Endometrial microvascular endothelial cells (primary cell): ENCODE results near the gene VMA21. TPM values are rescaled to one million over a fixed set of nuclear protein-coding genes. Genes with fewer than 3 reads are reported as not detected.

Experiments
- in situ Hi-C: cut with HindIII; loops from 2 replicates; pipeline ENCODE4 v1.10.0; 2017; ENCODE audit warnings: low sequenced_read_pairs, low pct_unique_long_range_greater_than_20kb; ENCODE audit errors: inconsistent ontology term
- total RNA-seq: library from RNA; depleted of rRNA; stranded (reverse); fragments of >200 nt; gene quantifications from one replicate; pipeline ENCODE4 v1.2.3, GENCODE V29; 2015; ENCODE audit errors: inconsistent ontology term

VMA21 gene
- 63.8 TPM for total RNA-seq

GRCh38 chrX:151396825-151397740 lies at the start of gene VMA21:
TSS of gene VMA21 (plus strand) at chrX:151397206. CDS start at chrX:151397309, 103 bp downstream.
- in situ Hi-C loops = no loop called here

DNA sequence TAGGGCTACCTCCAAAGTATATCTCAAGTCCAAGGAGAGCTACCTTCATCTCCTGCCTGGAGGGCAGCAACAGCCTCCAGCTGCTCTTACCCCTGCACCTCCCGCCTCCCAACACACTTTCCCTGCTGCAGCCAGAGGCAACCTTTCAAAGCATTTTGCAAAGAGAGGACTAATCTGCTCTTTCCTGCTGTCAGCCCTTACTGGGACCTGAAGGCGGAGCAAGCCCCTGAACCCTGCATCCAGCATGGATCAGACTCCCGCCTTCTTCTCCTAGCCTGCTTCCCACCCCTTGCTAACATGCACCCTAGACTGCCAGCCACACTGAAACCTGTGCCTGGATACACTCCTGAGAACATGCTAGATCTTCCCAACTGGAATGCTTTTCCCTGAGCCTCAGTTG lies 37.7 kb upstream of the VMA21 start:
- in situ Hi-C loops = no loop called here

GRCh38 chrX:151359931-151360871 lies 36.8 kb upstream of the VMA21 start:
- in situ Hi-C loops = no loop called here

- in situ Hi-C loops = no loop called here
These were observed 33.7 kb upstream of the VMA21 start for GRCh38 chrX:151363316-151363715.

GRCh38 chrX:151365579-151365978 lies 31.4 kb upstream of the VMA21 start:
- in situ Hi-C loops = no loop called here

GRCh38 chrX:151370906-151371305 lies 26.1 kb upstream of the VMA21 start:
- in situ Hi-C loops = no loop called here

DNA sequence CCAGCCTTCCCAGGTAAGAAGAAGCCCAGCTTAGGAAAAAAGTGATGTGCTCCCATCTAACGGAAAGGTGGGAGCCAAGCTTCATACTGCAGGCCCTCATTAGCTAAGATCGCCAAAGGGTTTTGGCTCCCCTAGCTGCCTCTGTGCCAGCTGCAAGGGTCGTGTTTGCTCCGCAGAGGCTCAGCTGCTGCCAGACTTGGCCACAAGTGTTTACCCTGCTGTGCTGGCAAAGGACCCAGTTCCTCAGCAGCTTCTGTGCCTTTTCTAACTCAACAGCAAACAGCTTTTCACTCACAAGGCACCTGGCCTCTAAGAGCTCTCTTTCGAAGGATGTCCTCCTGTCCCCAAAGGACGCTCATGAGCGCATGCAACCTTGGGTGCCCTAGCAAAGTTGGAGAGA lies 12.2 kb upstream of the VMA21 start:
- in situ Hi-C loops = no loop called here

- in situ Hi-C loops = no loop called here
These were observed 10.1 kb upstream of the VMA21 start for GRCh38 chrX:151386838-151387459.

GRCh38 chrX:151391722-151392121 lies 5.3 kb upstream of the VMA21 start:
- in situ Hi-C loops = no loop called here

DNA sequence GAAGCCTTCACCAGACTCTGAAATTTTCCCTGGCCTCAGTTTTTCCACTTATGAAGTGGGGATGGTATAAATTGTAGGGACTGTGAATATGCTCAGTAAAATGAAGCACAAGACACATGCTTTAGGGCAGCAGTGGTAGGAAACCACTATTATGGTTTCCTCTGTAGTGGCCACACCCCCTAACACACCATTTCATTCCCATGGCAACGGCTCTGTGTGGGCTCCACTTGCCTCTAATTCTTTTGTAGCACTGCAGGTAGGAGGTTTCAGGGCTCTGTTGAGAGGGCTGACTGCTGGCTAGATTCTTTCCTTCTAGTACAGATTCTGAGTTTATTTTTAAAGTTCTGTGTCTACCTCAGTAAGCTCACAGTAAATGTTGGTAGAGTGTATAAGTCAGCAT lies 3.5 kb upstream of the VMA21 start:
- in situ Hi-C loops = no loop called here

GRCh38 chrX:151396042-151396824 lies 773 bp upstream of the VMA21 start:
- in situ Hi-C loops = no loop called here

DNA sequence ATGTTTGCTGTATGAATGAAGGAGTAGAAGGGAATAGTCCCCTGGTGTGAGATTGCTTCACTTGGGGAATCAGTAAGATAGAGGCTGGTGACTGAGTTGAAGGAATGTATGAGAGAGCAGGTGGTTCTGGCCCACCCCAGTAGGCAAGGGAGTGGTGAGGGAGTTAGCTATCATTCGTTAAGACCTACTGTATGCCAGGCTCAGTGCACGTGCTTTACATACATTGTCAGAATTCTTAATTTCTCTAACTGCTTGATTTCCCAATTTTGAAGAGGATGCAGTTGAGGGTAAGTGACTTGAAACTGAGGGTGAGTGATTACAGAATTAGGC lies 700 bp downstream of the VMA21 start:
- in situ Hi-C loops = no loop called here

- in situ Hi-C loops = no loop called here
These were observed 1.3 kb downstream of the VMA21 start for GRCh38 chrX:151398346-151398745.

- in situ Hi-C loops = no loop called here
These were observed 5.8 kb downstream of the VMA21 start for GRCh38 chrX:151402719-151403390.

GRCh38 chrX:151416579-151416978 lies 19.6 kb downstream of the VMA21 start:
- in situ Hi-C loops = no loop called here

DNA sequence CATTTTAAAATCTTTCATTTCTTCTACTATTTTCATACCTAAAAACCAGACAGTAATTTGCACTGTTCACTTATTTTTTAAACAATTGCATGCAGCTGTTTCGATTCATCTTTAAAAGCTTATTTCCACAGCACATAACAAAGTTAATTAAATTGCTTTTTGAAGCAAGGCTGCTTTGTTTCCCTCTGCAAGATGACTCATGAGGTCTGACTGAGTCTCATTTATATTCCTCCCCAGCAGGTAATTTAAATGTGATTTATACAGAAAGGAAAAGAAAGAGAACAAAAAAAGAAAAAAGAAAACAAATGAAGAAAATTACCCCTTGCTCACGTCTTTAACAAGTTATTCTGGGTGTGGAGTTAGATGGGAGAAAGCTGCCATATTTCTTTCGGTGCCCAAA lies 22.8 kb downstream of the VMA21 start:
- in situ Hi-C loops = no loop called here

DNA sequence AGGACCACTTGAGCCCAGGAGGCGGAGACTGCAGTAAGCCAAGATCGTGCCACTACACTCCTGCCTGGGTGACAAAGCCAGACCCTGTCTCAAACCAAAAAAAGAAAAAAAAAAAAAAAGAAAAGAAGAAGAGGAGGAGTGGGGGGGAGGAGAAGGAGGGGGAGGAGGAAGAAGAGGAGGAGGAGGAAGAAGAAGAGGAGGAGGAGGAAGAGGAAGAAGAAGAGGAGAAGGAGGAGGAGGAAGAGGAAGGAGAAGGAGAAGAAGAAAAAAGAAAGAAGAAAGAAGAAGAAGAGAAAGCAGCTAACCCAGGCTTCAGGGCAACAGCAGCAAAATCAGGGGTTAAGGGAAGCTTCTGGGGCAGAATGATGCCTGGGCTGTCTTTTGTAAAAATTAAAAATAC lies 27.5 kb downstream of the VMA21 start:
- in situ Hi-C loops = no loop called here

- in situ Hi-C loops = no loop called here
These were observed 51.5 kb downstream of the VMA21 start for GRCh38 chrX:151448509-151448908.
